Inferior parietal cortex (tissue), 1 donor: ENCODE results near the gene TIE1.

Source experiments
- DNase-seq: peaks from one replicate; pipeline ENCODE4 v3.0.0-alpha.2; 2016; ENCODE audit errors: extremely low spot score

Gene TIE1

GRCh38 chr1:43274125-43274803 lies 26.5 kb upstream of the TIE1 start:
- no peak for DNase-seq

- DNase-seq, result no peak
Observed at GRCh38 chr1:43274804-43275180, 26.0 kb upstream of the TIE1 start.

DNA sequence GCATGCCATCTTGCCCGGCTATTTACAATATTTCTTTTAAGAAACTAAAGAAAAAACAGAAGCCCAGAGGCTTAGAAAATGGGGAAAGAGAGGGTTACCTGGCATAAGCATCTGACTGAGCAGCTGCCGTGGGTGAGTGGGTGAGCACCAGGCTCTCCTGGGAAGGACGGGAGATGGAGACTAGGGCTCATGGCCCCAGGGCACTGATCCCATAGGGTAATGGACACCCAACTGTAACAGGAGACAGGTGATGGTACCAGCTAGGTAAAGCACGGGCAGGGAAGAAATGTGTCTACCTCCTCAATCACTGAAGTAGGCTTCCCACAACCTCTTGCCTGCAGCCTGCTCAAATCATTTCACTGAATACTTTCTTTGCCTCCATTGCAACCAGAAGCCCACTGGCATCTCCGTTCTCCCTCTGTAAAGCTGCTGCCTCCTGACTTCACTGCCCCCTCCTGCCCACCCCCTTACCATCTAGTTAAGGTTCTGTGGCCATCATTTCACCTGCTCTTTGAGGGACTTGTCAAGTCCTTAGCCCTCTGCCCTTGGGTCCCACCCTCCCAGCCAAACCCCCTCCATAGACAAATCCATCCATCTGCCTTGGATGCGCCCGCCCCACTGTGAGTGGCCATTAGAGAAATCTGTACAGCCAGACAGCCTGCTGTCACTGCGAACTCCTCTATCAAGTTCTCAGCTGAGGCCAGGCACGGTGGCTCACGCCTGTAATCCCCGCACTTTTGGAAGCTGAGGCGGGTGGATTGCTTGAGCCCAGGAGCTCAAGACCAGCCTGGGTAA lies 24.8 kb upstream of the TIE1 start:
- DNase-seq, result no peak

DNA sequence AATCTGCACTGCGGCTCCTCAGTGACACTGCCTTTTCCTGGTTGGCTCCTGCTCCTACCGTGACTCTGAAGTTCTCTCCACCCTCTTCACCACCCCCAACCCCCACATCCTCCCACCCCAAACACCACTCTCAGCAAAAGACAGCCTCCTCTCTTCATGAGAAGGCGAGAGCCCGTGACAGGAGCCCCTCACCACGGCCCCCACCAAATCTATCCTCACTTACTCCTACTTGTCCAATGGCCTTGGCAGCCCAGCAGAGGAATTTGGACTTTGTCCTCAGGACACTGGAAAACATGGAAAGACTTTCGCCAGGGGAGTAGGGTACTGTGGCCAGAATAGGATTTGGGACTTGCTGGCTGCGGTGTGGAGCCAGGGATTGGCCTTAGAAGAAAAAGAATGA lies 24.1 kb upstream of the TIE1 start:
- no peak for DNase-seq

- no peak for DNase-seq
Observed at GRCh38 chr1:43277116-43277876, 23.5 kb upstream of the TIE1 start.

DNA sequence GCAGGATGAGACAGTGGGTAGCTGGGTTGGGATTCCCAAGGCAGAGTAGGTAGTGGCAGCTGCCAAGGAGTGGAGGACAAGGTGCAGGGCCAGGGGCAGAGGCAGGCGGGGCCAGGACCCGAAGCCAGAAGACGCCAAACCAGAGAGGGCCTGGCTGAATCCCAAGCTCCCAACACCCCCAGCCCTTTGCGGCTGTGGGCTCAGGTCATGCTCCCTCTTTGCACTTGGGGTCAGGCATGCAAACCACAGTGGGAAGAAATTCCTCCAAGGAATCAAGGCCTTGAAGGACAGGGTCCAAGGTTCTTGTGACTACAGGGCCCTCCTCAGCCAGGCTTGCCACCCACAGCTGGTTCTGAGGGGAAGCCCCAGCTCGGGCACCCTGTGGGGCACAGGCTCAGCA lies 21.6 kb upstream of the TIE1 start:
- DNase-seq, result no peak

GRCh38 chr1:43279666-43280065 lies 21.1 kb upstream of the TIE1 start:
- DNase-seq, result no peak

DNA sequence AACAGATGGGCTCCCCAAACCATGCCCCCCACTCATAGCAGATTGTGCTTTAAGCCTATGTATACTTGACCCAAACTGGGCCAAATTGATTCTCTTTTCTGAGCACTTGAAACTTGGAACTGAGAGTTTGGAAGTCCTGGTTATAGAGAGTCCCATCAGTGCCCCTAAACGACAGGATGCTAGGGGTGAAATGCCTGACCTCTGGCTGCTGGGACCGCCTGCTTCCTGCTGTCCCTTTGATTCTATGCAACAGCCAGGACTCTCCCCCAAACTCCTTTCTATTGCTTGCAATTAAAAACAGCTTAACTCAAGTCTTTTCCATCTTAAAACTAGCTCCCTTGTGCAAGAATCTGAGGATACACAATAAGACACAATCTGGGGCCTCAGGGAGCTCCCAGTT lies 20.1 kb upstream of the TIE1 start:
- no peak for DNase-seq

DNA sequence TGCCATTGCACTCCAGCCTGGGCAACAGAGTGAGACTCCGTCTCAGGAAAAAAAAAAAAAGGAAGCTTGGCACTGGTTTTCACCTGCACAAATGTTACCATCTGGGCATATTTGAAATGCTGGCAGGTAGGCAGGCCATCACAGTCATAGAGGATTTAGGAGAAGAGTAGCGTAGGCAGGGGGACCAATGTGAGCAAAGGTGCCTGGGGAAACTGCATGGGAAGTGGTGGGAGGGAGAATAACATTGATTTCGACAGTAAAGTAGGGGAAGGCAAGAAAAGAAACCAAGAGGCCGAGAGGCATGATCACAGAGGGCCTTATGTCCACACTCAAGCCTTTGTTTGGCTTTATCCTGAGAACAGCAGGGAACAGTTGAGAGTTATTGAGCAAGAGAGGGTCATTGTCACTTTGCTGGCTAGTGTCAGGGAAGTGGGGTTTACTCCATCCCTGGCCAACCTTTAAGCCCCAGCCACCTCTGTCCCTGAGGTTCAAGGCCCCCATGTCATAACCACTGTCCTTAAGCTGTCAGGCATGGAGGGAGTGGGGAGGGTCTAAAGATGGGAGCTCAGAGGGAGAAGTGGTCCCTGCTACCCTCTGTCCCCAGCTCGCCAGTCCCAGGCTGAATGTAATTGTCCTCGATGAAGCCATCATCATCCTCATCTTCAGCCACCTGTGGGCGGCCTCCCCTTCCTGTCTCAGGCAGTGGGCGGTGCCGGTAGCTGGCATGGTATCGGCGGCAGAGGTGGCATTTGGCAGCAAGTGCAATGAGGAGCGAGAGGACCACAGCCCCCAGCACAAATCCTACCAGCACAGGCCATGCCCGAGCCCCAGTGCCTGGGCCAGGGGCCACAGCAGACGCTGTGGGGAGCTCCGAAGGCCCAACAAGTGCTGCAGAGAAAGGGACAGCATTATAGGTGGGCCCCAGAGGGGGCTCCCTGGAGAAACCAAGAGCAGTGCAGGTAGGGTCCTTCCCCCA lies 18.3 kb upstream of the TIE1 start:
- DNase-seq, result peak; percentile 15

DNA sequence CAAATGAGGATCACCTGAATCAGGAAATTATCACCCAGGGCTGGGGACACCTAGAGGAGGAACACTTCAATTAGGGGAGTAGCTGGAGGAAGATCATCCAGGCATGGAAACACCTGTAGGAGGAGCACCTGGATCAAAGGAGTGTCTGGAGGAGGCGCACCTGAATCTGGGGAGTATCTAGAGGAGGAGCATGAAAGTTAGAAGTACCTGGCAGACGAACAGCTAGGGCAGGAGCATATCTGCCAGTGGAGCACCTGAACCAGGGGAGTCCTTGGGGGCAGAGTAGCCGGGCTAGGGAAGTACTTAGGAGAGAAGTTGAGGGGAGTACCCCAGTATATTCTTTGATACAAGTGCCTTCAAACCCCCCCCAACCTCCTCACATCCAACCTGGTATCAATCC lies 16.7 kb upstream of the TIE1 start:
- DNase-seq, result no peak

- no peak for DNase-seq
Observed at GRCh38 chr1:43284546-43285110, 16.2 kb upstream of the TIE1 start.

DNA sequence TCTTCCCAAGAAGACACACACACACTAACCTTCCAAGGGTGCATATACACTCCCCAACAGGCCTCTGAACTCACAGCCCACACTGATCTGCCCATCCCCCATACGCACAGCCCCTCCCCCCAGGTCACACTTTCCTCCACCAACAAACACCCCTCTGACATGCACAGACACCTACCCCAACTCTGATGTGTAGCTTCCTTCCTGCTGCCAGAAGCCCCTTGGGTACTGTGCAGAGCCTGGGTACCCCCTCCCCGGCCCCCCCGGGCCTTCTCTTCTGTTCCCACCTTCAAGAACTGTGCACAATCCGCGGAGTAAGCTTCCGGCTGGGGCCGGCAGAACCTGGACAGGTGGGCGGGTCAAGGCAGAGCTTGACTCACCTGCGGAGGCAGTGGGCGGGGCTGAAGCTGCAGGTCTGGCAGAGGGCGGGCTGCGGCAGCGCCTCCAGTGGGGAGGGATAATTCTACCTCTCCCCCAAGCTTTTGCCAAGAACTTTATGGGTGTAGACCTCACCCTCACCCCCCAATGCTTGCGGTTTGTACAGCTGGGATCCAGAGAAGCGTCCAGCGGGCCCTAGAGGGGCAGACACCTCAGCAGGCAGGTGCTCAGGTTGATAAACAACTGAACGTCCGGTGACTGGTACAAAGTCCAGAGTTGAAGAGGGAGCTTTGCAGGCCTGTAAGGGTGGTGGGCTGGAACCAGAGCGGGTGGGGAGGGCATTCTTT lies 15.4 kb upstream of the TIE1 start, which contains the start of gene C1orf210:
TSS of gene C1orf210 (minus strand) at position 313 of the 722 bp plus-strand sequence. CDS start 2,311 bp downstream, outside the sequence.
- no peak for DNase-seq

DNA sequence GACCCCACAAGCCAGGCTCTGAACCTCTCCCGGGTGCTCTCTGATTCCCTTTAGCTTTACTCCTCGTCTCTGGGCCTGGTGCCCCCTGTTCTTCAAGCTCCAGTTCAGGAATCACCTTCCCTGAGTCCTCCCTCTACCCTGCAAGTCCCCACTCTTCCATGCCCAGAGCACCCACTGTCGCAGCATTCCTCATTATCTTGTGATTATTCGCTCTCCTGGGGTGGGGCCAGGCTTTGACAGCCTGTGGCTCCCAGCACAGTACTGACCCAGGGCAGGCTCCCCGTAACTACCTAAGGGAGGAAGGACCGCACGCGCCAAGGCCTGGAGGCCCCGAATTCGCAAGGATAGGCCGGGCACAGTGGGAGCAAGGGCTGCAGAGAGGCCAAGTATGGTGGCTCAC lies 14.7 kb upstream of the TIE1 start:
- no peak for DNase-seq

DNA sequence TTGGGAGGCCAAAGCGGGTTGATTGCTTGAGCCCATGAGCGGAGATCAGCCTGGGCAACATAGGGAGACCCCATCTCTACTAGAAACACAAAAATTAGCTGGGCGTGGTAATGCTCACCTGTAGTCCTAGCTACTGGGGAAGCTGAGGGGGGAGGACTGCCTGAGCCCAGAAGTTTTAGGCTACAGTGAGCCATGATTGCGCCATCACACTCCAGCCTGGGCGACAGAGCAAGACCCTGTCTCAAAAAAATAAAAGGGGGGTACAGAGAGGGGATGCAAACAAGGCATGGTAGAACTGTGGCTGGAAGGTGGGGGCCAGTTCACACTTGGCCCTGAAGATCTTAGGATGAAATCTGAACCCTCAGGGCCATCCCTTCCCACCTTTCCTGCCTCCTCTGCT lies 14.2 kb upstream of the TIE1 start:
- no peak for DNase-seq

- DNase-seq, result peak; percentile 9
Observed at GRCh38 chr1:43288058-43288784, 12.6 kb upstream of the TIE1 start.

GRCh38 chr1:43288785-43289706 lies 11.7 kb upstream of the TIE1 start:
- no peak for DNase-seq

- DNase-seq, result no peak
Observed at GRCh38 chr1:43292216-43292615, 8.6 kb upstream of the TIE1 start.

GRCh38 chr1:43292679-43293078 lies 8.1 kb upstream of the TIE1 start:
- DNase-seq, result no peak

GRCh38 chr1:43293176-43293575 lies 7.6 kb upstream of the TIE1 start:
- no peak for DNase-seq
